Activated CD4-positive, alpha-beta T cell treated with anti-CD3 and anti-CD28 coated beads, Interleukin-2, amount 50 U/mL, for 48 hours (primary cell): Measurements from ENCODE around the gene UBE2L3.
A peak's percentile ranks its signal among the peaks of the same experiment; 100 is the strongest.
"Not testable (repeated sequence)": the region's sequence is repeated elsewhere in the genome, so short reads cannot be mapped to it uniquely, and the experiment has no call there.

ENCODE experiments used
- DNase-seq, 2 experiments: peaks; one replicate each; pipeline ENCODE4 v3.0.0-alpha.2; 2020

The UBE2L3 gene

GRCh38 chr22:21573293-21573734, 5.8 kb downstream of the UBE2L3 start:
- DNase-seq, result no peak

GRCh38 chr22:21573750-21574494, 6.4 kb downstream of the UBE2L3 start:
- no peak for DNase-seq

GRCh38 chr22:21579474-21579851, 11.9 kb downstream of the UBE2L3 start:
- no peak for DNase-seq

GRCh38 chr22:21580623-21581007, 13.1 kb downstream of the UBE2L3 start:
- not testable (repeated sequence) for DNase-seq

- DNase-seq, result not testable (repeated sequence)
These were observed 13.6 kb downstream of the UBE2L3 start for GRCh38 chr22:21581009-21581713.

GRCh38 chr22:21582801-21583740, 15.6 kb downstream of the UBE2L3 start:
- no peak for DNase-seq

GRCh38 chr22:21585389-21585788, 17.9 kb downstream of the UBE2L3 start:
- no peak for DNase-seq

GRCh38 chr22:21587803-21588611, 20.5 kb downstream of the UBE2L3 start:
- peak; percentile 54 to 70 for DNase-seq

- no peak for DNase-seq
These were observed 21.9 kb downstream of the UBE2L3 start for GRCh38 chr22:21589396-21589795.

GRCh38 chr22:21590809-21591641, 23.5 kb downstream of the UBE2L3 start:
- DNase-seq, result no peak

- DNase-seq, result no peak
These were observed 24.2 kb downstream of the UBE2L3 start for GRCh38 chr22:21591695-21592094.

GRCh38 chr22:21592422-21592821, 24.9 kb downstream of the UBE2L3 start:
- DNase-seq, result no peak

- no peak for DNase-seq
These were observed 26.1 kb downstream of the UBE2L3 start for GRCh38 chr22:21593406-21594232.

- DNase-seq, result no peak
These were observed 27.4 kb downstream of the UBE2L3 start for GRCh38 chr22:21594865-21595452.

- not testable (repeated sequence) for DNase-seq
These were observed 29.0 kb downstream of the UBE2L3 start for GRCh38 chr22:21596356-21597135.

- no peak for DNase-seq
These were observed 30.8 kb downstream of the UBE2L3 start for GRCh38 chr22:21598302-21598701.

GRCh38 chr22:21599053-21599893, 31.8 kb downstream of the UBE2L3 start:
- no peak for DNase-seq

- DNase-seq, result no peak
These were observed 35.1 kb downstream of the UBE2L3 start for GRCh38 chr22:21602579-21602978.
